Measurements from ENCODE around the gene CRYBB3.

CRYBB3 gene

GRCh38 chr22:25199731-25200520, at the start of gene CRYBB3:
Gene CRYBB3, plus strand, starts transcription at chr22:25199858. Its CDS starts 1,539 bp downstream, at chr22:25201397.
- in situ Hi-C loops (cut with MboI; ENCODE audit: low sequenced_read_pairs) = no loop called here

GRCh38 chr22:25153961-25154666, 45.5 kb upstream of the CRYBB3 start:
- in situ Hi-C loops (cut with MboI; ENCODE audit: low sequenced_read_pairs) = no loop called here

- in situ Hi-C loops (cut with MboI; ENCODE audit: low sequenced_read_pairs) = no loop called here
These were observed 45.0 kb upstream of the CRYBB3 start for GRCh38 chr22:25154667-25154999.

DNA sequence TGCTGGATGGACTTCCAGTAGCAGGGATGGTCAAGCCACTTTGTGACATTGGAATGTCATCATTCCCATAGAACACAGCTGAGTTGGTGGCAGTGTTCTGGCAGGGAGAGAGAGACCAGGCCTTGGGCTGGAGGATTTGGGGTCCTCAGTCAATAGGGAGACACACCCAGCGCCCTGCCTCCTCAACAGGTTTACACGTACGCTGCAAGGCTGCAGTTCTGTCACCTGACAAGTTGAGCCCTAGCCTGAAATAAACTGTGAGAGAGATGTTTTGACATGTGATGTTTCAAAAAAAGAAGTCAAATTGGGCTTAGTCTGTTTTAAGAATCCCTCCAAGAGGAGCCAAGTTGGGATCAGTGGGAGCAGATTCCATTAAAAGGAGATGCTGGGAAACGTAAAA, 42.9 kb upstream of the CRYBB3 start:
- in situ Hi-C loops (cut with MboI; ENCODE audit: low sequenced_read_pairs) = no loop called here

- in situ Hi-C loops (cut with MboI; ENCODE audit: low sequenced_read_pairs) = no loop called here
These were observed 40.6 kb upstream of the CRYBB3 start for GRCh38 chr22:25159028-25159427.

DNA sequence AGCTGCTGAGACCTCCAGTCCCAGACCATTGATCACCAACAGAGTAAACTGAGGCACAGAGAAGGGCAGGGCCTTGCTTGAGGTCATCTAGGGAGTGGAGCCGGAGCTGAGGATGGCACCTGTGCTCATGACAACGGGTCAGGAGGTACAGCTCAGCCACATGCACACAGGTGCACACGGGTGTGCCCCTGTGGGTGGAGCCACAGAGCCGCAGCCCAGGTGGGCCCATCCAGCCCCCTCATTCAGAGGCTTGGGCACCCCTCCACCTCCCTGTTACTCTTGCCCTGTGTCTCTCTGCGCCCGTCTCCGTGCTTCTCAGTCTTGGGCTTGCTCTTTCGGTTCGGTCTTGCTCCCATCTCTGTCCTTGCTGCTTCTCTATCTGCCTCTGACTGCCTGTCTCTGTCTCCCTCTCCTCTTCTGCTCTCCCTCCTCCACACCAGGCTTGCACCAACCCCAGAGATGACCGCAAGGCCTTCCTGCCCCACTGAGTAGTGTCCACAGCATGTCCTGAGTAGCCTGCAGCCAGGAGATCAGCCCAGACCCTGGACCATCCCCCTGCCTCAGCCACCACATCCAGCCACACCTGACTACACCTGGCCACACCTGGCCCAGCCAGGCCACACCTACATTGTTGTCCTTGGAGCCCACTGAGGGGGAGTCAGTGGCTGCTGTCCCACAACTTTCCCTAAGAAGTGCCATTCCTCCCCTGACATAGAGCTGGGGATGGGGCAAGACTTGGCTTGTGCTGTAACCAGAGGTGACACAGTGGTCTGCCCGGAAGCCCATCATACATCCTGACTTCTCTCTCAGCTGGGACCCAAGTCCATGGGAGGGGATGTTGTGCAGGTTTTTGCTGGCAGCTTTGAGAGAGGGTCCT, 39.3 kb upstream of the CRYBB3 start:
- in situ Hi-C loops (cut with MboI; ENCODE audit: low sequenced_read_pairs) = no loop called here

- in situ Hi-C loops (cut with MboI; ENCODE audit: low sequenced_read_pairs) = no loop called here
These were observed 38.4 kb upstream of the CRYBB3 start for GRCh38 chr22:25161017-25161915.

- in situ Hi-C loops (cut with MboI; ENCODE audit: low sequenced_read_pairs) = no loop called here
These were observed 37.6 kb upstream of the CRYBB3 start for GRCh38 chr22:25161916-25162530.

DNA sequence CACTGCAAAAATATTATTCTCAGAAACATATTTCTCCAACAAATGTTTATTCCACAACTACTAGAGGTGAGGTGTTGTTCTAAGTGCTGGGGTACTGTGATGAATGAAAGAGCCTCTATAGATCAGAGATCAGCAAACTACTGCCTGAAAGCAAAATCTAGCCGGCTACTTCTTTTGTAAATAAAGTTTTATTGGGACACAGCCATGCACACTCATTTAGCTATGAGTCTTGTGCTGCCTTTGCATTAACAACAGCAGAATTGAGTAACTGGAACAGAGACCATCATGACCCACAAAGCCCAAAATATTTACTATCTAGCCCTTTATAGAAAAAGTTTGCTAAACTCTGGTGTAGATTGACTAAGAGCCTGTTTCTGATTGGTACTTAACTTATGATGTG, 37.1 kb upstream of the CRYBB3 start:
- in situ Hi-C loops (cut with MboI; ENCODE audit: low sequenced_read_pairs) = no loop called here

- in situ Hi-C loops (cut with MboI; ENCODE audit: low sequenced_read_pairs) = no loop called here
These were observed 33.9 kb upstream of the CRYBB3 start for GRCh38 chr22:25165785-25166184.

- in situ Hi-C loops (cut with MboI; ENCODE audit: low sequenced_read_pairs) = no loop called here
These were observed 33.2 kb upstream of the CRYBB3 start for GRCh38 chr22:25166266-25167040.

DNA sequence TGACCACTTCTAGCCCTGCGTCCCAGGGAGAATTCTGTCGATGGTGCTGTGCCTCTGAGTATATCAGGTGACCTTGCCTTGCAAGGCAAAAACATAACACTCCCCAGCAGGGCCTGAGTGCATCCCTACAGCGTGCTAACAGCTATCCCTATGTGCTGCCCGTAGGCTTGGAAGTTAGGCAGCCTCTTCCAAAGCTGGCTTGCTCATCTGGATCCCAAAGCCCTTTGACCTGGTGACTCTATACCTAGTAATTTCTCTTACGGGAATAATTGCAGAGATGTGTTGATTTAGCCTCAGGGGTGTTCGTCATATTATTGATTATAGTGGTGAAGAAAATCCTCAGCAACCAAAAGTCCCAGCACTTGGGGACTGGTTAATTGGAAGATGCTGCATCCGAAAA, 32.6 kb upstream of the CRYBB3 start:
- in situ Hi-C loops (cut with MboI; ENCODE audit: low sequenced_read_pairs) = no loop called here

DNA sequence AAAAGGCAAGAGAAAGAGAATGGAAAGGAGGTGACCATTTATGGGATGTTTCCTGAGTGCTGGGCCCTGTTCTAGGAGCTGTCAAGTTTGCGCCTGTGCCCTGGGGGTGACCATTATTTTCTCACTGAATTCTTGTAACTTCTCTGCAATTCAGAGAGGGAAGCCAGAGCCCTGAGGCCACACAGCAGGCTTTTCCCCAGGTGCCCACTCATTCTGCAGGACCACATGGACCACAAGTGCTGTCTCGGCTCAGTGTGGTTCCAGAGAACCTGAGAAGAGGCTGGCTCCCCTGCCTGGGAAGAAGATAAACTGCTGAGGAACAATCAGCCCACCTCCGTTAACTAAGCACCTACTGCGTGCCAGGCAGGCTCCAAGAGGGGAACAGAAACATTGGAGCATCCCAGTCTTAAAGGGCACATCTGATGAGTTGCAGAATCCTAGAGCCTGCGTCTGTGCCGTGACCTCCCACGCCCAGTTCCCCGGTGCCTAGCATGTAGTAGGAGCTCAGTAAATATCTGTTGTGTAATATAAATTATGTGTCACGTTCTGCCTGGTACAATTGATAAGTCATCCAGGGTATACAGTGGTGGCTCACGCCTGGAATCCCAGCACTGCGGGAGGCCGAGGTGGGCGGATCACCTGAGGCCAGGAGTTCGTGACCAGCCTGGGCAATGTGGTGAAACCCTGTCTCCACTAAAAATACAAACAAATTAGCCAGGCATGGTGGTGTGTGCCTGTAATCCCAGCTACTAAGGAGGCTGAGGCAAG, 31.6 kb upstream of the CRYBB3 start:
- in situ Hi-C loops (cut with MboI; ENCODE audit: low sequenced_read_pairs) = no loop called here

DNA sequence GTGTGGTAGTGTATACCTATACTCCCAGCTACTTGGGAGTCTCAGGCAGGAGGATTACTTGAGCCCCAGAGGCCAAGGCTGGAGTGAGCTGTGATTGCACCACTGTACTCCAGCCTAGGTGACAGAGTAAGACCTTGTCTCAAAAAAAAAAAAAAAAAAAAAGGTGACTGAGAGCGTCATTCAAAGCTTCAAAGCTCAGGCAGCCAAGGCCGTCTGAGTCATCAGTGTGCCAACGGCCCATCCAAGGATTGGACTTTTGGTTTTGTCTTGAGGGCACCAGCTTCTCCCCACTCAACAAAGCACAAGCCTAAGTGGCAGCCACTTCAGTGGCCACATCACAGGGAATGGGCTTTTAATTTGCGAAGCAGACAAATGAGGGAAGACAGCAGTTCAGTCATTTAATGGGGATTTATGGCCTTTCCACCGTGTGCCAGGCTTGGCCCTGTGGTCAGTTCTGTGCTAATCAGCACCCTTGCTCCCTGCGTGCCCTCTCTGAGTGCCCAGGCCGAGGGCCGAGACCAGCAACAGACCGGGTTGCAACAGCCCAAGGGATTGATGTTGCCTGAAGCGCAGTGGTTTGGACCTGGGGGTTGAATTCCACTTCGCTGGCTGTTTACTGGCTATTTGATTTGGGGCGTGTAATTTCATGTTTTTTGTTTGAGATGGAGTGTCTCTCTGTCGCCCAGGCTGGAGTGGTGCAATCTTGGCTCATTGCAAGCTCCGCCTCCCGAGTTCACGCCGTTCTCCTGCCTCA, 30.2 kb upstream of the CRYBB3 start:
- in situ Hi-C loops (cut with MboI; ENCODE audit: low sequenced_read_pairs) = no loop called here

DNA sequence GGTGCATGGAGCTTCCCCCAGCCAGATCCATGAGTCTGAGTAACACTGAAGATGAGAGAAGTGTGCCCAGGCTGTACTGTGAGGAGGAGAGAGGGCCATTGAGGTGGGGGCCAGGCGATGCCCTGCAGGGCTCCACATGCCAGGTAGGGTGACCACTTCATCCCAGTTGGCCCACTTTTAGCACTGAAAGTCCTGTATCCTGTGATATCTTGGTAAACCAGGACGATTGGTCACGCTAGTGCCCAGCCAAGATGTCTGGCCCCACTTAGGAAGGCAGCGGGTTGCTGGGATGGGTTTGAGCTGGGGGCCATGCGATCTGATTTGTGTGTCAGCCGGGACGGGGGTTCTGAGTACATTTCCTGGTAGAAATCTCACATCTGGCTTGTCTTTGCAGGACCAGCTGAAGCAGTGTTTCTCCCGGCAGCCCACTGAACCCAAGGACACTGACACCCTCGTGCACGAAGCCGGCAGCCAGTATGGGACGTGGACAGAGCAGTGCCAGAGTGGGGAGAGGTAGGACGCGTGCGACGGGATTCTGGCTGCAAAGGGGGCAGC, 29.2 kb upstream of the CRYBB3 start:
- in situ Hi-C loops (cut with MboI; ENCODE audit: low sequenced_read_pairs) = no loop called here

DNA sequence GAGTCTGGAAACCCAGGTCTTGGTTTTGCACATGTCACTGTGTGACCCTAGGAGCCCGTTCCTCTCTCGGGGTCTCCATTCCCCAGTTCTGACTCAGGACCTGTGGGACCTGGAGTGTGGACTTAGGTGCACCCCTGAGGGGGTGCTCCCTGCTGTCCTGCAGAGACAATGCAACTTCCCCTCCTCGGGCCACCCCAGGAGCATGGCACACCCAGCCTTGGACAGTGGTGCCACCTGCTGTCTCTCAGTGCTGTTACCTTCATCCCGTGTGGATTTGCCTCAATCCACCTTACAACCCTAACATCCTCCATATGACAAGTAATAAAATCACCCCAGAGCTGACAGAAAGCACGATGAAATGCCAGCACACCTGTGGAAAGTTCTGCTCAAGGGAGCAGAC, 27.5 kb upstream of the CRYBB3 start:
- in situ Hi-C loops (cut with MboI; ENCODE audit: low sequenced_read_pairs) = no loop called here

- in situ Hi-C loops (cut with MboI; ENCODE audit: low sequenced_read_pairs) = no loop called here
These were observed 25.3 kb upstream of the CRYBB3 start for GRCh38 chr22:25174156-25174887.
